ENCODE data around the gene REV3L. TPM values are rescaled to one million over a fixed set of nuclear protein-coding genes. Genes with fewer than 3 reads are reported as not detected.
"Not testable (repeated sequence)": the region's sequence is repeated elsewhere in the genome, so short reads cannot be mapped to it uniquely, and the experiment has no call there.

REV3L gene
- total and polyA plus RNA-seq, 5 donors = 8.2 to 30.1 (median 26.7) TPM

- Histone ChIP-seq H3K4me3 (ENCODE audit: low read length) (peak overlapping the region; percentile 58), H3K27me3 (ENCODE audit: control insufficient read depth, insufficient read depth) (no peaks in the 10 kb centered on the region), H3K9me3 (ENCODE audit: control insufficient read depth, low read length) (no peaks in the 10 kb centered on the region), H3K27ac (ENCODE audit: low read length) (peak overlapping the region; percentile 71), H3K4me1 (ENCODE audit: control insufficient read depth, insufficient read depth, low read length) (no peaks in the 10 kb centered on the region)
- DNase-seq = peak; percentile 98 to 99 (median 99)
- WGBS = 1% methylated on average over 59 of the region's 59 CpGs
- intact Hi-C loops (cut with DNase I) = no loop called here
- peak; percentile 99 for ATAC-seq
Observed at GRCh38 chr6:111259089-111259831, 223.8 kb downstream of the REV3L start.

- WGBS = 12% methylated on average over 18 of the region's 18 CpGs
- Histone ChIP-seq H3K4me3 (ENCODE audit: low read length) (peak overlapping the region; percentile 38), H3K4me1 (ENCODE audit: control insufficient read depth, insufficient read depth, low read length) (no peaks in the 10 kb centered on the region), H3K27ac (ENCODE audit: low read length) (no peak overlapping the region), H3K27me3 (ENCODE audit: control insufficient read depth, insufficient read depth) (no peaks in the 10 kb centered on the region), H3K9me3 (ENCODE audit: control insufficient read depth, low read length) (no peaks in the 10 kb centered on the region)
- ATAC-seq = no peak
- intact Hi-C loops (cut with DNase I) = no loop called here
- DNase-seq = no peak
Observed at GRCh38 chr6:111258615-111259088, 224.4 kb downstream of the REV3L start.

- no peak for ATAC-seq
- no peak overlapping the region for H3K4me3 ChIP-seq (ENCODE audit: low read length)
- WGBS = 90% methylated on average over 13 of the region's 13 CpGs
- H3K4me1 ChIP-seq (ENCODE audit: control insufficient read depth, insufficient read depth, low read length) = no peaks in the 10 kb centered on the region
- H3K27me3 ChIP-seq (ENCODE audit: control insufficient read depth, insufficient read depth) = no peaks in the 10 kb centered on the region
- no peaks in the 10 kb centered on the region for H3K9me3 ChIP-seq (ENCODE audit: control insufficient read depth, low read length)
- intact Hi-C loops (cut with DNase I) = no loop called here
- no peak for DNase-seq
- no peak overlapping the region for H3K27ac ChIP-seq (ENCODE audit: low read length)
Observed at GRCh38 chr6:111258010-111258409, 225.0 kb downstream of the REV3L start.

GRCh38 chr6:111256646-111257045, 226.4 kb downstream of the REV3L start:
- H3K4me3 ChIP-seq (ENCODE audit: low read length) = no peak overlapping the region
- intact Hi-C loops (cut with DNase I) = no loop called here
- ATAC-seq = no peak
- no peaks in the 10 kb centered on the region for H3K4me1 ChIP-seq (ENCODE audit: control insufficient read depth, insufficient read depth, low read length)
- H3K9me3 ChIP-seq (ENCODE audit: control insufficient read depth, low read length) = no peaks in the 10 kb centered on the region
- H3K27ac ChIP-seq (ENCODE audit: low read length) = no peak overlapping the region
- DNase-seq = no peak
- no peaks in the 10 kb centered on the region for H3K27me3 ChIP-seq (ENCODE audit: control insufficient read depth, insufficient read depth)

- H3K9me3 ChIP-seq (ENCODE audit: control insufficient read depth, low read length); H3K27ac ChIP-seq (ENCODE audit: low read length); H3K27me3 ChIP-seq (ENCODE audit: control insufficient read depth, insufficient read depth); ATAC-seq; DNase-seq; intact Hi-C loops (cut with DNase I); H3K4me1 ChIP-seq (ENCODE audit: control insufficient read depth, insufficient read depth, low read length); H3K4me3 ChIP-seq (ENCODE audit: low read length): not testable (repeated sequence)
- WGBS = 47% methylated on average over 2 of the region's 2 CpGs
Observed at GRCh38 chr6:111255838-111256237, 227.2 kb downstream of the REV3L start.

- Histone ChIP-seq H3K27ac (ENCODE audit: low read length) (no peak overlapping the region), H3K4me3 (ENCODE audit: low read length) (no peak overlapping the region), H3K4me1 (ENCODE audit: control insufficient read depth, insufficient read depth, low read length) (no peaks in the 10 kb centered on the region), H3K27me3 (ENCODE audit: control insufficient read depth, insufficient read depth) (no peaks in the 10 kb centered on the region), H3K9me3 (ENCODE audit: control insufficient read depth, low read length) (no peaks in the 10 kb centered on the region)
- WGBS = 89% methylated on average over 6 of the region's 6 CpGs
- DNase-seq = no peak
- ATAC-seq = no peak
- intact Hi-C loops (cut with DNase I) = no loop called here
Observed at GRCh38 chr6:111254779-111255166, 228.2 kb downstream of the REV3L start.

GRCh38 chr6:111254004-111254778, 228.8 kb downstream of the REV3L start:
- H3K4me3 ChIP-seq (ENCODE audit: low read length) = no peak overlapping the region
- H3K27ac ChIP-seq (ENCODE audit: low read length) = no peak overlapping the region
- H3K9me3 ChIP-seq (ENCODE audit: control insufficient read depth, low read length) = no peaks in the 10 kb centered on the region
- 79% methylated on average over 9 of the region's 9 CpGs for whole genome bisulfite sequencing
- no peaks in the 10 kb centered on the region for H3K27me3 ChIP-seq (ENCODE audit: control insufficient read depth, insufficient read depth)
- intact Hi-C loops (cut with DNase I) = no loop called here
- no peaks in the 10 kb centered on the region for H3K4me1 ChIP-seq (ENCODE audit: control insufficient read depth, insufficient read depth, low read length)
- DNase-seq (no peak), ATAC-seq (no peak)

- Histone ChIP-seq H3K27me3 (ENCODE audit: control insufficient read depth, insufficient read depth) (no peaks in the 10 kb centered on the region), H3K27ac (ENCODE audit: low read length) (no peak overlapping the region), H3K4me1 (ENCODE audit: control insufficient read depth, insufficient read depth, low read length) (no peaks in the 10 kb centered on the region), H3K9me3 (ENCODE audit: control insufficient read depth, low read length) (no peaks in the 10 kb centered on the region), H3K4me3 (ENCODE audit: low read length) (no peak overlapping the region)
- no peak for DNase-seq
- no peak for ATAC-seq
- WGBS = 85% methylated on average over 3 of the region's 3 CpGs
- intact Hi-C loops (cut with DNase I) = no loop called here
Observed at GRCh38 chr6:111252726-111253125, 230.3 kb downstream of the REV3L start.

GRCh38 chr6:111250791-111251354, 232.1 kb downstream of the REV3L start:
- intact Hi-C loops (cut with DNase I) = no loop called here
- WGBS = 41% methylated on average over 4 of the region's 4 CpGs
- no peaks in the 10 kb centered on the region for H3K27me3 ChIP-seq (ENCODE audit: control insufficient read depth, insufficient read depth)
- no peak for DNase-seq
- H3K27ac ChIP-seq (ENCODE audit: low read length) = no peak overlapping the region
- ATAC-seq = no peak
- no peaks in the 10 kb centered on the region for H3K4me1 ChIP-seq (ENCODE audit: control insufficient read depth, insufficient read depth, low read length)
- H3K9me3 ChIP-seq (ENCODE audit: control insufficient read depth, low read length) = no peaks in the 10 kb centered on the region
- H3K4me3 ChIP-seq (ENCODE audit: low read length) = no peak overlapping the region

All from right cardiac atrium (tissue), 5 donors.